GM19099 (cell line): ENCODE results near the gene CA11.

Experiments
- POLR2A ChIP-seq: IDR thresholded peaks from 3 replicates; pipeline ENCODE4 v1.6.1; 2011; ENCODE audit warnings: low read depth; ENCODE audit not compliant: insufficient read length; ENCODE audit errors: extremely low read depth

The CA11 gene

GRCh38 chr19:48671446-48671995 is 25.5 kb upstream of the CA11 start:
- TF ChIP-seq POLR2A: no peak

GRCh38 chr19:48670699-48671445 is 24.9 kb upstream of the CA11 start:
- no peak for TF ChIP-seq POLR2A

GRCh38 chr19:48669903-48670668 is 24.1 kb upstream of the CA11 start:
- no peak for TF ChIP-seq POLR2A

GRCh38 chr19:48668761-48669160 is 22.8 kb upstream of the CA11 start:
- no peak for TF ChIP-seq POLR2A

- no peak for TF ChIP-seq POLR2A
These were observed 22.3 kb upstream of the CA11 start for GRCh38 chr19:48668332-48668731.

GRCh38 chr19:48665786-48666185 is 19.8 kb upstream of the CA11 start:
- TF ChIP-seq POLR2A: no peak

GRCh38 chr19:48664476-48664875 is 18.5 kb upstream of the CA11 start:
- no peak for TF ChIP-seq POLR2A

GRCh38 chr19:48663667-48664066 is 17.7 kb upstream of the CA11 start:
- no peak for TF ChIP-seq POLR2A

GRCh38 chr19:48661711-48662090 is 15.7 kb upstream of the CA11 start:
- no peak for TF ChIP-seq POLR2A

- TF ChIP-seq POLR2A: no peak
These were observed 15.1 kb upstream of the CA11 start for GRCh38 chr19:48660852-48661710.

GRCh38 chr19:48659768-48660167 is 13.8 kb upstream of the CA11 start:
- no peak for TF ChIP-seq POLR2A

- TF ChIP-seq POLR2A: no peak
These were observed 12.5 kb upstream of the CA11 start for GRCh38 chr19:48658483-48658882.

- no peak for TF ChIP-seq POLR2A
These were observed 11.0 kb upstream of the CA11 start for GRCh38 chr19:48656840-48657474.

GRCh38 chr19:48654299-48655059 is 8.5 kb upstream of the CA11 start:
- TF ChIP-seq POLR2A: no peak
